GM21786 (cell line): ENCODE measurements around the gene LAPTM4A.

ENCODE experiments used
- ATAC-seq: cut with Tn5 transposase; IDR thresholded peaks from one replicate; pipeline ENCODE4 v1.9.1; 2021; ENCODE audit not compliant: unreplicated experiment

The LAPTM4A gene

DNA sequence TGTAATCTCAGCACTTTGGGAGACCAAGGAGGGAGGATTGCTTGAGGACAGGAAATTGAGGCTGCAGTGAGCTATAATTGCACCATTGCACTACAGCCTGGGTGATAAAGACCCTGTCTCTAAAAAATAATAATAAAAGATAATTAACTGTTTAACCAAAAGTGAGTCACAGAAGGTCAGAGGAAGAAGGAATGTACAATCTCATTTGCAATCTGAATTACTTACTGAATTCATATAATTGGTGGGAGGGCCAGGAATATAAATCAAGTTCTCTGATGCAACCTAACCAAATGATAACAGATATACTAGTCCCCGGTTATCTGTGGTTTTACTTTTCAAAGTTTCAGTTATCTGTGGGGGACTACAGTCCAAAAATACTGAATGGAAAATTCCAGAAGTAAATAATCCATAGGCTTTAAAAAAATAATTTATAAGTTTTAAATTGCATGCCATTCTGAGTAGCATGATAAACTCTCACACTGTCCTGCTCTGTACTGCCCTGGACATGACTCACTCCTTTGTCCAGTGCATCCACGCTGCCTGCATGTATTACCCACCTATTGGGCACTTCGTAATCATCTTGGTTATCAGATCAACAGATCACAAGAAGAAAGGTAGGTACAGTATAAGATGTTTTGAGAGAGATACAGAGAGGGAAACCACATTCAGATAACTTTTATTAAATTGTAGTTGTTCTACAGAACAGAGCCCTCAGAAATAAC, 26.2 kb downstream of the LAPTM4A start:
- ATAC-seq = no peak

DNA sequence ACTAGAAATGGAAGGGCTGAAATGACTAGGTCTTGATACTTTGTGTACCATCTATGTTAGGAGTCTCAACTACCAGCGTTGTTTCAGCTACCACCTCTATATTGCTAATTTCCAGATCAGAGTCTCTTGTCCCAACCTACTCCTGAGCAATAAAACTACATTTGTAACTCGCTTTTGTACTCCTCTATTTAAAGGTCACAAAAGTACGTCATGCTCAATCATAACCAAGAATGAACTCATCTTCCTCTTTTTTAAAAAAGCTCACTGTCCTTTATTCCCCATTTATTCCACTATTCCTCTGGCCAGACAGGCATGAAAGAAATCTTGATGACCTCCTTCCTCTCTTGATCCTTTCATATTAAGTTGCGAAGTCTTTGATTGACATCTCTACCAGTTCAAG, 27.7 kb downstream of the LAPTM4A start:
- ATAC-seq = no peak

DNA sequence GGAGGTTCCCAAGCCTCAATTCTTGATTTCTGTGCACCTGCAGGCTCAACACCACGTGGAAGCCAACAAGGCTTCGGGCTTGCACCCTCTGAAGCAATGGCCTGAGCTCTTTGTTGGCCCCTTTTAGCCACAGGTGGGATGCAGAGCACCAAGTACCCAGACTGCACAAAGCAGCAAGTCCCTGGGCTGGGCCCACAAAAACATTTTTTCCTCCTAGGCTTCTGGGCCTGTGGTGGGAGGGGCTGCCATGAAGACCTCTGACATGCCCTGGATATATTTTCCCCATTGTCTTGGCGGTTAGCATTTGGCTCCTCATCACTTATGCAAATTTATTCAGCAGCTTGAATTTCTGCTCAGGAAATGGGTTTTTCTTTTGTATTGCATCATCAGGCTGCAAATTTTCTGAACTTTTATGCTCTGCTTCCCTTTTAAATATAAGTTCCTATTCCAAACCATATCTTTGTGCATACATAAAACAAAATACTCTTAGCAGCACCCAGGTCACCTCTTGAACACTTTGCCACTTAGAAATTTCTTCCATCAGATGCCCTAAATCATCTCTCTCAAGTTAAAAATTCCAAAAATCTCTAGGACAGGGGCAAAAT, 29.9 kb downstream of the LAPTM4A start:
- ATAC-seq = no peak

DNA sequence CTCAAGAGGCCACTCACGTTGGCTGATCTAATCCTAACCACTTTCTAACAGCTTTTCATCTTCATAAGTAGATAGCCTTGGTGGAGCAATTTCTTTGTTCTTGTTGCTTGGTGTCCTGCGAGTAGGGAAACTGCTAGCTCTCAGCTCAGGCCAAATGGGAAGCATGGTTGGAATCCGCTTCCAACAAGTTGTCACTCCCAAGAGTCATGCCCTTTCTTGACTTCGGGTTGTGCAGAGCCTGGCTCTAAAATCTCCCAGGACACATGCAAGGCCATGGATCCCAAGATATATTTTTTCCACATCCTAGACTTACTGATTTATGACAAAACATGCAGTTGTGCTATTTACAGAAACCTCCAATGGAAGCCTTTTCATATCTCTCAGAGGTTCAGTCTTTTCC, 31.7 kb downstream of the LAPTM4A start:
- no peak for ATAC-seq

DNA sequence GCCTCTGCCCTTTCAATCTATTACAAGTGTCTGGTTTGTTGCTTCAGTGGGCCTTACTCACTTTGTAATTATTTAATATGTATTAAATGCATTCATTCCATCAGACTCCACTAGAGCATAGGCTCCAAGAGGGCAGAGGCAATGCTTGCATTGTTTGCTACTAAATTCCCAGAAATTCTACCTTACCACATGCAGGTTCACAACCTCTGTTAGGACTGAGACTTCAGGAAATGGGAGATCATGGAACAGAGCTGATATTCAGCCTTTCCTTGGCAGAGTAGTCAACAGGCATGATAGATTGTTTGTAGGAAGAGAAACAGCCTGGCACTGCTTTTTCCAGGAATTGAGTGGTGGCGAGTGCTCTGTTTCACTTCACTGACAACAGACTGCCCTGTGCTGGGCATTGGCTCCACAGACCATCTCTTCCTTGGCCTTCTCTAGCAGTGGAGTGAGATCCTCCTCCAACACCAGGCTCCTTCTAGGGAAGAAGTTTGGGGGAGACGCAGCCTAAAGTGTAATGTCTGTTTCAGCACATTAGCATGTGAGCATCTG, 32.8 kb downstream of the LAPTM4A start:
- ATAC-seq = no peak

DNA sequence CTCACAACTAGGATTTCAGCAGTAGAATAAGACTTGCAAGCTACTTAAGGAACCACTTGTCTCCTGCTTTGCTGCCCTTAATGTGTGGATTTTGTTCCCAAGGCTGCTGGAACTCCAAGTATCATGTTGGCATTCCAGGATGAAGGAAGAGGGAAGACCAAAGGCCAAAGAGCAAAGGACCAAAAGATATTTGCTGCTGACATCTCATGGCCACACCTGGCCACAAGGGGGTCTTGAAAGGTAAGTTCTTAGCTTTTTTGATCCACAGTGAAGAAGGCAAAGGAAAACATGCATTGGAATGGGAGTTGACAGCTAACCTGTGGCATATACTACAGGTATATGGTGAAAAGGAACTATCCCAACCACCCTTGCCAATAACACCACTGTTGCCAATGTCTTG, 35.1 kb downstream of the LAPTM4A start:
- no peak for ATAC-seq

DNA sequence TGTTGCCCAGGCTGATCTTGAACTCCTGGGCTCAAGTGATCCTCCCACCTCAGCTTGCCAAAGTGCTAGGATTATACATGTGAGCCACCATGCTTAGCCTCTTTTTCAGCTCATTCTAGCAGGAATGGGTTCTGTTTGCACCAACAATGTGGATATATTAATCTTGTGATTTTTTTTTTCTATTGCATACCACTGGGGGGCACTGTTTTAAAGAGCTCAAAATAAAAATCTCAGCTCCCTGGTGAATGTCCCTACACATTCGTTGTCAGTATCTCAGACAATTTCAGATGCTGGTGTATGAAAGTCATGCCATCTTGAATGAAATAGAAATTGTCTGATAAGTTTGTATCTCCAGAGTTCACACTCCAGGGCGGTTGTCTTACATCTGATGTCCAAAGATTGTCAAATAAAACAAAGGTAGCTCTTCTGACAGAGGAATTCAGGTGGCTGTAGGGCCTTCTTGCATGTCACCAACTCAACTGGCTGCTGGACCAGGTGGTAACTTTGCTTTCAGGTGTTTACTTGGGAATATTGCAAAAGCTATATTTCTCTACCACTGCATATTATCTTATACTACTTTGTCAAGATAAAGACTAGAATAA, 35.8 kb downstream of the LAPTM4A start:
- ATAC-seq = no peak

DNA sequence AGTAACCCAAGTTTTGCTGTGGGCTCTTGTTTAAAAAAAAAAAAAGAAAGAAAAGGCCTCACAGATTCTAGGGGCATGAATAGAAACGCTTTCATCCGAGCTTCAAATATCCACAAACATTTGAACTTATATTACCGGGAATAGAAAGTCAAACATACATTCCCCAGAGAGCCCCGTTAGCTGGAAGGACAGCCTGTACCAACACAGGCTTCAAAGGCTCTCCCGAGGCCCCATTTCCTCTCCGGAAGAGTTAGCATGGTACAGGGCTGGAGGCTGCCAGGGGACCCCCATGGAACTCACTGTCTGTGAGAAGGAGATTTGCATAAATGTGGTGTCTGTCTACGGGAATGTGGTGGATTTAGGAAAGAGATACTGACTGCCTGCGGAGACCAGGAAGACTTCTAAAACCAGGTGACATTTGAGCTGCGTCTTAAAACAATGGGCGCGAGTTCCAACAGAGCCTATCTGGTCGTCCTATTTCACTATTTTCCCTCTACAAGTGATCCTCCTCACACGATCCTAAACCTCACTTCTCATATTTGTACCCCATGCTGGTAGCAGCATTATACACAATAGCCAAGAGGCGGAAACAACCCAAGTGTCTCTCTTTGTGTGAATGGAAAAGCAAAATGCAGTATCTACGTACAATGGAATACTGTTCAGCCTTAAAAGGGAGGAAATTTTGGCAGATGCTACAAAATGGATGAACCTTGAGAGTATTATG, 38.1 kb downstream of the LAPTM4A start:
- ATAC-seq = no peak

DNA sequence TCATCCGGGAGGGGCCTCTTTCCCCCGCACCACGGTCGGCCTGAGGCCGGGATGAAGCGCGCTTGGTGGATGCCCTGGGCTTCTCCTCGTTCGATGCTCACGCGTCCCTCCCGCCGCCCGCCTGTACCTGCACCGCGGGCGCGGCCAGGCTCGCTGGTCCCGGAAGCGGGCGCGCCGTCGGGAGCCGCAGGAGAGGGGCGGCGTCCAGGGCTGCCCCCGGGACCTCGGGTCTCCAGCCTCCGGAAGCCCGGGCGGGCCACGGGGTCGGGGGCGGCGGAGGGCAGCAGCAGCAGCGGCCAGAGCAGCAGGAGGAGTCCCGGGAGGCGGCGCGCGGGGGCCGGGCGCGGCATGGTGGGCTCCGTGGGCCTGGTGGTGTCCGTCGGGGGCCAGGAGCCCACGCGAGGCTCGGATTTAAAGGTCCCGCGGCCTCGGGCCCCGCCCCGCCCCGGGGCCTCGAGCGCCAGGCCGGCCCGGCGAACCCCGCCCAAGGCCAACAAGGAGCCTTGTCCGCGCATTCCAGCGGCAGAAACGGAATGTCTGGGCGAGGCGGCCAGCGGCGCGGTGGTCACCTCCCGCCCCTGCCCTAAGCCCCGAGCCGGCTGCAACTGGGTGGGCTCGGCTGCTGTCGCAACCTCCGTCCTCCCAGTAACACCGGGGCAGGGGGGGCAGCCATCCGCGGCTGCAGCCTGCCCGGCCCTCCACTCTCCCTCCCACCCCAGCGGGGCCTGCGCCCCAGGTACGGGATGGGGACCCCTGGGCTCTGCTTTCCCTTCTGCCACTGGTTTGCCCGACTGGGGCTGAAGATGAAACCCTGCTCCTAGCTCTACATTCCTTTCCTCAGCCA, 38.9 kb downstream of the LAPTM4A start, which contains the start of gene MATN3:
TSS of gene MATN3 (minus strand) at position 387 of the 844 bp plus-strand sequence. CDS start at position 350, 37 bp downstream.
- ATAC-seq = no peak

DNA sequence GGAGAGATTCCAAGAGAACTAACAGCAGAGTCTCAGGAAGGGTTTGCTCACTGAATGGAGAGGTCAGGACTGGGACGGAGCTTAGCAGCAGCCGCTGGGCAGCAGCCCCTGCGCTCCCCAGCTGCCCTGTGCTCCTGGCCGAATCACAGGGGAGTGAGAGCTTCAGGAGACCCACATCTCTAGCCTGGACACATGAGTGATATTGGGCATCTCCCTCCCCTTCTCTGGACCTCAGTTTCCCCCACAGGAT, 39.5 kb downstream of the LAPTM4A start:
- no peak for ATAC-seq

DNA sequence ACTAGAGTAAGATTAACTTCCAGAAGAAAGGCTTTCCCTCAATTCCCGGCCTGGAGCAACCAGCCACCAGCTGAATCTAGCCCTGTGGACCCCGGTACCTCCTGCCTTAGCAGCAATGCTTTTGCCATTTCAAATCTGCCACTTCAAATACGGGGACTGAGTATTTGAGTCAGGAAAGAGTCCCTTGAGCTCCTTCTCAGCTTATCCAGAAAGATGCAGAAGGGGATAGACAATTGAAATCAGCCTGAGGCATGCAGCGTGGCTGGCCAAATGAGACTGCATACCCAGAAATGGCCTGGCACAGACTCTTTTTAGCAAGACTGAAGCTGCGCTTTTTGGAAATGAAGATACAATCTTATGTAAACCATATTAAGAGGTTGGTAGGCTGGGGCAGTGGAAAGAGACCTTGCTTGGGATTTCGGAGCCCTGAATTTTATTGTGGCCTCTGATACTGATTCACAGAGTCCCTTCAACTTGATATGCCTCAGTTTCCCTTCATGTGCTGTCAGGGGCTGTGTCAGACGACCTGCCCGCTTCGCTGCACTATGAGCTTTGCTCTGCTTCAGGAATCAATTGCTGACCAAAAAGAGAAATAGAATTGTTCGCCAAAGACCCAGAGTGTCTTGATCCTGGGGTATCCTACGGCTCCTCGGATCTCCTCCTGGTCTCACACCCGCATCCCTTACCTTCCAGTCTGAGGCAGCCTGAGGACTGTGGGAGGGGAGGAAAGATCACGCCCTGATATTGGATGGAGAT, 40.0 kb downstream of the LAPTM4A start:
- no peak for ATAC-seq

DNA sequence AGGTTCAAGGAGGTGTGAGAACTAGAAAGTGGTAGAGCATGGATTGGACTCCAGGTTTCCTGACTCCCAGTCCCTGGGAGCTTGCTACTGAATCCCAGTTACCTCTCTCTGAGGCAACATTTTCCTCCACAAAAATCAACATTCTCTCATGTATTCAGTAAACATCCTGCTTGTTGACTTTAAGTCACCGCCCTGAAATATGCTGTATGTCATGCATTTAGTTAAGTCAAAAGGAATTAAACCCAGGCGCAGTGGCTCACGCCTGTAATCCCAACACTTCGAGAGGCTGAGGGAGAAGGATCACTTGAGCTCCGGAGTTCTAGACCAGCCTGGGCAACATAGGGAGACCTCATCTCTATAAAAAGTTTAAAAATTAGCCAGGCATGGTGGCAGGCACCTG, 42.7 kb downstream of the LAPTM4A start:
- ATAC-seq = no peak

DNA sequence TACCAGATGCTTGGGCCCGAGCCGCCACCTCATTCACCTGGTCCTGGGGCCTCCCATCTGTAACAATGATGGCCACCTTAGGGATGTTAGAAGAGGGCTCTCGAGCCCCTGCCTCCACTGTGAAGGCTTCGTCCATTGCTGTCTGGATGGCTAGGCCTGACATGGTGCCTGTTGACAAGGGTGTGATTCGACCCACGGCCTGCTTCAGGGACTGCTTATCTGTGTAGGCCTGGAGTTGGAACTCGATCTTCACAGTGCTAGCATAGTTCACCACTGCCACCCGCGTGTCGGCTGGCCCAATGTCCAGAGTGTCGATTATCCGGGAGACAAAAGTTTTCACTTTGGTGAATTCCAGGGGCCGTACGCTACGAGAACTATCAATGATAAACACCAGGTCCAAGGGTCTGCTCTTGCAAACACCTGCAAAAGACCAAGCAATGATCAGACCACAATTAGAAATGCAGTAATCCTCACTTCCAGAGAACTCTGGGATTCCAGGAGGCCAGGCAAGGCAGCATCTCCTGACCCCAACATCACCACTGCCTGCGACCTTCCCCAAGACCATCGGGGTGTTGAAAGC, 45.4 kb downstream of the LAPTM4A start:
- no peak for ATAC-seq

DNA sequence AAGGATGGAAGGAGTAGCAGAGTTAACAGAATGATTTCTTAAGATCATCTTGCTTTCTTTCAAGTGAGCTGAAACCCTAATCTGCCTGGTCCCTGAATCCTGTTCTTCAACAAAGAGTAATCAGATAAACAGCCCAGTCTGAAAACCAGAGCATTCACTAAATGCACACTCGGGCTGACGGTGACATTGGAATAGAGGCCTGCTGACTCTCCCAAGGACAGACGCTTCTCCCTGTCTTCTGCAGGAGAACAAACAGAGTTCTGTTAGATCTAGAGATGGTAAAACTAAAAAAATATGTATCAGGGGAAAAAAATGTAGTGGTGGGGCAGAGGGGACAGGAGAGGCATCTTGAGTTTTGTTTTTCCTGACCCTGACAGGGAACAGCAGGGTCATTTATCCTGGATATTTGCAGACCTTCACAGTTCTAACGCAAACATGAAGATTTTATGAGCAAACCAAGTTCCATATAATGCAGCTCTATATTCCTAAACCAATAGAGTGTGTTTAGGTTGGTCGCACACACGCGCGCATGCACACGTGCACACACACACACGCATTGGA, 46.3 kb downstream of the LAPTM4A start:
- ATAC-seq = no peak

DNA sequence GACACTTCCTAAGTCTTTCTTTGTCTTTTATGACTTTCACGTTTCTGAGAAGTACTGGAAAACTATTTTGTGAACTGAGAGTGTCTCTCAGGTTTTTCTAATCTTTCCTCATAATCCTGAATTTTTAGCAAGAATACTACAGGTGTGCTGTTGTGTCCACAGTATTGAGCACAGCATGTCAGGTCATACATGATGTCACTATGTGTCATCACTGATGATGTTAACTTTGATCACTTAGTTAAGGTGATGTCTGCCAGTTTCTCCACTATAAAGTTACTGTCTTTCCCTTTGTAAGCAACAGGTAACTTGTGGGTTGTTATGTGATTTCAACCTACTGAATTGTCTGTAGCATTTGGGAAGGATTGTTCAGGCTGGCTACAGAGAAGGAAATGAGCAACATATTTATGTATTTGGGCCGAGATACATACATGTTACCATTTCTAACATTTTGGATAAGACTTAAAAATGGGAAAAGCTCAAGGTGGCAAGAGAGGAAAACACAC, 50.0 kb downstream of the LAPTM4A start:
- ATAC-seq = no peak

DNA sequence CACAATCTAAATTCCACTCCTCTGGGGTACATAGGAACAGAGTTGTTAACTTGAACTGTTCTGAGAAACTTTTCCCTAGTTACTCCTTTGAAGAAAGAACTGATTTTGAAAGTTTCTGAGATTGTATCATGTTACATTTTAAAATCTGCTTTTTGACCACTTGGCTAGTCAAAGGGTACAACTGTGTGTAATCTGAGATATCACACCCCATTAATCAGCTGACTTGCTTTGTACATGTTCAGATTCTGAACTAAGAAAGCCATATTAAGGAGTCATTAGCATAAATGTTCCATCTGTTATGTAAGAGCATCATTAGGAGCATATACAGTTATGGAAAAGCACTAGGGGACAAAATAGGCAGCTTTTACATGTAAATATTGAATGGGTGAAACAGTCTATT, 57.7 kb downstream of the LAPTM4A start:
- no peak for ATAC-seq

DNA sequence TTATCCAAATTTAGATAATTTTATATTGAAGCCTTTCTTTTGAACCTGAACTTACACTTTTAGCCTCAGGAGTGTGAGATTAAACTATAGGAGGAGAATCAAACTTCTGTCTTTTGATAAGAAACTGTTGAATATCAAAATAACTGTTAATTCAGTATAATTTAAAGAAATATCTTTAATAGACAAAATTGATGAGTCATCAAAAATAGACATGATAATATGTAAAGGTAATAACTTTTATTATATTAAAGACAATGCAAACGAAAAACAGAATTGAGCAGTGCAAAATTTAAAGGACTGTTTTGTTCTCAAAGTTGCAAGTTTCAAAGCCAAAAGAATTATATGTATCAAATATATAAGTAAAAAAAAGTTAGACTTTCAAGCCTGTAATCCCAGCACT, 59.5 kb downstream of the LAPTM4A start:
- ATAC-seq = no peak

DNA sequence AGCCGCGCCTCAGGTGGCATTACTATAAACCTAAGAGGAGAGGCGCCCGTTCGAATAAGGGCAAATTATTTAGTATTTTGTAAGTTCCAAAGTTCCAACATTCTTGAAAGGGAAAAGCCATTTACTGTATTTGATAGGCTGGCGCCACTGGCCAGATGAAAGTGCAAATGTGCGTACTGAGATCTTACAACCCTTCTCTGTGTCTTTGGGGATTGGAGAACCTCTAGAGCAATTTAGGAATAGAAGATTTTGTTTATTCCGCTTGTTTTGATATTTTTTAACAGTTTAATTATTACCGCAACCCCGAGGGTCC, 61.1 kb downstream of the LAPTM4A start:
- no peak for ATAC-seq

DNA sequence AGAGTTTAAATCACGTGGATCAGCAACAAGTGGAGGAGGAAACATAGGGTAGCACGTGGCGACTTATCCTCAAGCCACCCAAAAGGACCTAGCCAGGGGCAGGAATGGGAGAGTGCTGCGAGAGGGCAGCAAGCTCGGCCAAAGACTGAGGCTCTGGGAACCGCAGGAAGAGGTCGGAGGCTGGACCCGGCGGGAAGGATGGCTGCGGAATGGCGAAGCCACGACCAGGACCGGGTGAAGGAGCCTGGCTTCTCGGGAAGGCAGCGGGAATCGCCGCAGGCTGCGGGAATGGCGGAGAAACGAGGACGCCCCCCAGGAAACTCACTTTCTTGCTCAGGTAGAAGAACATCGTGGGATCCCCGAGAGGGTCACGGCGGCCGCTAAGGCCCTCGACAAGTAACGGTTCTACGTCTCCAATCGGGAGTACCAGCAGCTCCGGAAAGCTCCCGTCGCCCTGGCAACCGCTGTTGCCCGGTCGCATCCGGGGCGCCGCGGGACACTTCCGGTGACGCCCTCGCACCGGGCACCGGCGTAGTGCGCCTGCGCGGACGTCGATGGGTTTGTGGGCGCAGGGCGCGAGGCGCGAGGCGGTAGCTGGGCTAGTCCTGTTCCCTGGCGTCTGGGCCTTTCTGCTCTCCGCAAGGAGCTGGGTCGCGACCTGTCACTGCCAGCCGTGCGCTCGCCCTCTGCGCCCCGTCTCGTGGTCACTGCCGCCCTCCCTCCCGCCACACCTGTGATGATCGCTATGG, 61.6 kb downstream of the LAPTM4A start, which contains the start of gene WDR35:
TSS of gene WDR35 (minus strand) at position 439 of the 749 bp plus-strand sequence. CDS start at position 349, 90 bp downstream.
- peak; percentile 89 for ATAC-seq
